SK-N-SH (cell line): ENCODE results near the gene YIPF5.
A peak's percentile ranks its signal among the peaks of the same experiment; 100 is the strongest.

Experiments
- CHD2 ChIP-seq: fragments of 150-350 bp; IDR thresholded peaks from 2 replicates; pipeline ENCODE4 v1.6.1; 2018; ENCODE audit warnings: low read length; ENCODE audit not compliant: partially characterized antibody
- EP300 ChIP-seq, 2 experiments: IDR thresholded peaks; 2 replicates each; pipeline versions ENCODE4 v1.4.0 to v1.6.1; 2012; ENCODE audit warnings: borderline replicate concordance in 1 of 2, low read depth in 1 of 2, low read length in 1 of 2
- EZH2phosphoT487 ChIP-seq: fragments of 200-600 bp; sonication (generic); IDR thresholded peaks from 2 replicates; pipeline ENCODE4 v1.6.1; 2017; ENCODE audit warnings: low read depth, mixed run types, mild to moderate bottlenecking, antibody characterized with exemption, moderate library complexity, borderline replicate concordance
- TF ChIP-seq, protein P1 (sequence below): fragments of 200-600 bp; sonication (generic); IDR thresholded peaks from 2 replicates; pipeline ENCODE4 v1.6.1; 2017; ENCODE audit warnings: antibody characterized with exemption, mild to moderate bottlenecking, moderate library complexity
- TF ChIP-seq, protein P2 (sequence below): IDR thresholded peaks from 2 replicates; pipeline ENCODE4 v1.6.1; 2012; ENCODE audit warnings: mild to moderate bottlenecking, low read depth, low read length, moderate library complexity

DNA sequence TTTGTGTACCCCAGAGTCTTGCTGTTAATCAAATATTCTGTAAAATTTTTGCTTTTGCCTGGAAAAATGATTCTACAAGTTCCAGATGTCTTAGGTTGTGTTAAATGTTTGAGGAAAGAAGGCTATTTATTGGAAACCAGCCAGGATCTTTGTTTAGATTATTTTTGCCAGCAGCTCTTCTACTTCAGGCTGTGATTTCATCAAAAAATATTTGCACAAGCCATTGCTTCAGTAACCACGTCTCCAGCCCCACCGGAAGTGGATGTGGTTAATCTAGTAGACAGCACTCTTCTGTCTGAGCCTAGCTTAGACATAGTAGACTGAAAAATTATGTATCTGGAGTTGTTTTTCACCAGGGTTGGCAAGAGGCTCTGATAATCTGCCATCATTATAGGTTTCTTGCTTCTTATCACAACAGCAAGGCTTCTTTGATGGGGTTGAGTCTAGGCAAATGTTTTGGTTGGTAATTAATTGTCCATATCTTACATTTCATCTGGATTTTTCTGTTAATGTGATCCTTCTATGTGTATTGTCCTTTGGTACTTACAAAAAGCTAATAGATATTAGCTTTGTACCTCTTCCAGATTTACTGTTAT is 17.3 kb upstream of the YIPF5 start:
- TF ChIP-seq, protein P1, sequence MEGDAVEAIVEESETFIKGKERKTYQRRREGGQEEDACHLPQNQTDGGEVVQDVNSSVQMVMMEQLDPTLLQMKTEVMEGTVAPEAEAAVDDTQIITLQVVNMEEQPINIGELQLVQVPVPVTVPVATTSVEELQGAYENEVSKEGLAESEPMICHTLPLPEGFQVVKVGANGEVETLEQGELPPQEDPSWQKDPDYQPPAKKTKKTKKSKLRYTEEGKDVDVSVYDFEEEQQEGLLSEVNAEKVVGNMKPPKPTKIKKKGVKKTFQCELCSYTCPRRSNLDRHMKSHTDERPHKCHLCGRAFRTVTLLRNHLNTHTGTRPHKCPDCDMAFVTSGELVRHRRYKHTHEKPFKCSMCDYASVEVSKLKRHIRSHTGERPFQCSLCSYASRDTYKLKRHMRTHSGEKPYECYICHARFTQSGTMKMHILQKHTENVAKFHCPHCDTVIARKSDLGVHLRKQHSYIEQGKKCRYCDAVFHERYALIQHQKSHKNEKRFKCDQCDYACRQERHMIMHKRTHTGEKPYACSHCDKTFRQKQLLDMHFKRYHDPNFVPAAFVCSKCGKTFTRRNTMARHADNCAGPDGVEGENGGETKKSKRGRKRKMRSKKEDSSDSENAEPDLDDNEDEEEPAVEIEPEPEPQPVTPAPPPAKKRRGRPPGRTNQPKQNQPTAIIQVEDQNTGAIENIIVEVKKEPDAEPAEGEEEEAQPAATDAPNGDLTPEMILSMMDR, result no peak
- TF ChIP-seq EZH2phosphoT487 (no peak), CHD2 (peak; percentile 45), EP300 (IDR thresholded peaks at IDR 0.05; ENCODE audit: borderline replicate concordance in 1 of 2, low read depth in 1 of 2, low read length in 1 of 2) (peak; percentile 55 to 77; a peak in 2 of 4 replicates)
- TF ChIP-seq, protein P2, sequence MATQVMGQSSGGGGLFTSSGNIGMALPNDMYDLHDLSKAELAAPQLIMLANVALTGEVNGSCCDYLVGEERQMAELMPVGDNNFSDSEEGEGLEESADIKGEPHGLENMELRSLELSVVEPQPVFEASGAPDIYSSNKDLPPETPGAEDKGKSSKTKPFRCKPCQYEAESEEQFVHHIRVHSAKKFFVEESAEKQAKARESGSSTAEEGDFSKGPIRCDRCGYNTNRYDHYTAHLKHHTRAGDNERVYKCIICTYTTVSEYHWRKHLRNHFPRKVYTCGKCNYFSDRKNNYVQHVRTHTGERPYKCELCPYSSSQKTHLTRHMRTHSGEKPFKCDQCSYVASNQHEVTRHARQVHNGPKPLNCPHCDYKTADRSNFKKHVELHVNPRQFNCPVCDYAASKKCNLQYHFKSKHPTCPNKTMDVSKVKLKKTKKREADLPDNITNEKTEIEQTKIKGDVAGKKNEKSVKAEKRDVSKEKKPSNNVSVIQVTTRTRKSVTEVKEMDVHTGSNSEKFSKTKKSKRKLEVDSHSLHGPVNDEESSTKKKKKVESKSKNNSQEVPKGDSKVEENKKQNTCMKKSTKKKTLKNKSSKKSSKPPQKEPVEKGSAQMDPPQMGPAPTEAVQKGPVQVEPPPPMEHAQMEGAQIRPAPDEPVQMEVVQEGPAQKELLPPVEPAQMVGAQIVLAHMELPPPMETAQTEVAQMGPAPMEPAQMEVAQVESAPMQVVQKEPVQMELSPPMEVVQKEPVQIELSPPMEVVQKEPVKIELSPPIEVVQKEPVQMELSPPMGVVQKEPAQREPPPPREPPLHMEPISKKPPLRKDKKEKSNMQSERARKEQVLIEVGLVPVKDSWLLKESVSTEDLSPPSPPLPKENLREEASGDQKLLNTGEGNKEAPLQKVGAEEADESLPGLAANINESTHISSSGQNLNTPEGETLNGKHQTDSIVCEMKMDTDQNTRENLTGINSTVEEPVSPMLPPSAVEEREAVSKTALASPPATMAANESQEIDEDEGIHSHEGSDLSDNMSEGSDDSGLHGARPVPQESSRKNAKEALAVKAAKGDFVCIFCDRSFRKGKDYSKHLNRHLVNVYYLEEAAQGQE, result no peak
